ENCODE measurements around the gene CRYGN.
A peak's percentile ranks its signal among the peaks of the same experiment; 100 is the strongest.

CRYGN gene

DNA sequence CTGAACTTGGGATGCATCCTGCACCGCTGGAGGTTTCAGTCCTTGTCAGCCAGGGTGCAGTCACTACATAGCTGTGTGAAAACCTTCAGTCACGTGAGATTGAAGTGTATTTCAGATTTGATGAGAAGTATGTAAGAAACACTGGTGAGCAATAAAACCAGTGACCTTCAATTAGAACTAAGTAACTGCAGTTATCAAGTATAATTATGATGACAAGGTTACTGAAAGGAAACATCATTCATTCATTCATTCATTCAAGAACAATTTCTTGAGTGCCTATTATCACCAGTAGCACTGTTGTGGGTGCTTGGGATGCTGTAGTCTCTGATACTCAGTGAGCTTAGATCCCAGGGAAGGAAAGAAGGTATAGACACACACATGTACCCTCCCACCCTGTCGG is 46.1 kb upstream of the CRYGN start (continued):
- TF ChIP-seq BACH2 (CRISPR knock-in tag; IDR thresholded peaks at IDR 0.05; ENCODE audit: borderline replicate concordance) (no peak), ZFP30 (CRISPR knock-in tag; IDR thresholded peaks at IDR 0.05) (no peak), OSR1 (CRISPR knock-in tag; IDR thresholded peaks at IDR 0.05) (no peak), ZC3H10 (CRISPR knock-in tag; IDR thresholded peaks at IDR 0.05) (no peak), ZNF8 (CRISPR knock-in tag; IDR thresholded peaks at IDR 0.05) (no peak), CSDC2 (CRISPR knock-in tag; IDR thresholded peaks at IDR 0.05) (no peak), ISL1 (CRISPR knock-in tag; IDR thresholded peaks at IDR 0.05) (no peak), SNAI2 (CRISPR knock-in tag; IDR thresholded peaks at IDR 0.05) (no peak), TCF4 (CRISPR knock-in tag; IDR thresholded peaks at IDR 0.05; ENCODE audit: borderline replicate concordance) (no peak), ARNTL (CRISPR knock-in tag; IDR thresholded peaks at IDR 0.05; ENCODE audit: borderline replicate concordance, low read depth) (no peak)

DNA sequence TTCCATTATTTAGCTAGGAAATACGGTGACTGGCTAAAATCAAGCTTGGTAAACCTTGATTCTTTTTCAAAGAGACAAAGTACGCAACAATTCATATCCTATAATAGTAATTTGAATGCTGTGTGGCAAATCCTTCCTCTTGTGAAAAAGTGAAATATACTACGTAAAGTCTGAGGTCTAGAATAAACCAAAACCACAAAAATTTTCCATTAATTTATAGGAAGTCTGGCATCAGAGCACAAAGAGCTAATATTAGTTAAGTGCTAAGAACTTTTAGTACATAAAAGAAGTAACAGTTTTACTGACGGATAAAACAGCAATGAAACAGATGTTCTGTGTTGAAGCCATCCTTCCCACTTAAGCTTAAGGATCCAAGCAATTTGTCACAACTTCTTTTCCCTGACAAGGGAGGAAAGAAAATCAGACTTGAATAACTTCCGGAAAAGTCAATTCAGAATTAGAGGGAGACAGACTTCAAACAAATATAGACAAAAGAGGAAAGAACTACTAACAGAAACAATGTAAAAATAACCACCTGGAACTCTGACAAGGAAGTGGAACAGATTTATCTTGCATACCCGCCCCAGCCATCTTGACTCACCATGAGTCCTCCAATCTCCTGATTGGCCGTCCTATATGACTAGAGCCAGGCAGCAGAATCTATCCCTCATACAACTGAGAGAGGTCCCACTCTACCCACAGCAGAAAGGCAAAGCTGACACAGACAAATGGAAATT is 45.2 kb upstream of the CRYGN start:
- TF ChIP-seq PPARA (CRISPR knock-in tag; IDR thresholded peaks at IDR 0.05; ENCODE audit: borderline replicate concordance) (no peak), ZNF565 (CRISPR knock-in tag; conservative IDR thresholded peaks at IDR 0.05; ENCODE audit: low read depth) (no peak), GLIS3 (CRISPR knock-in tag; IDR thresholded peaks at IDR 0.05) (no peak), ZFP3 (CRISPR knock-in tag; IDR thresholded peaks at IDR 0.05) (no peak), SNAI2 (CRISPR knock-in tag; IDR thresholded peaks at IDR 0.05) (no peak), ZNF70 (CRISPR knock-in tag; IDR thresholded peaks at IDR 0.05) (no peak), ARNTL (CRISPR knock-in tag; IDR thresholded peaks at IDR 0.05; ENCODE audit: borderline replicate concordance, low read depth) (no peak), ZC3H10 (CRISPR knock-in tag; IDR thresholded peaks at IDR 0.05) (no peak)
- TF ChIP-seq, protein P1, sequence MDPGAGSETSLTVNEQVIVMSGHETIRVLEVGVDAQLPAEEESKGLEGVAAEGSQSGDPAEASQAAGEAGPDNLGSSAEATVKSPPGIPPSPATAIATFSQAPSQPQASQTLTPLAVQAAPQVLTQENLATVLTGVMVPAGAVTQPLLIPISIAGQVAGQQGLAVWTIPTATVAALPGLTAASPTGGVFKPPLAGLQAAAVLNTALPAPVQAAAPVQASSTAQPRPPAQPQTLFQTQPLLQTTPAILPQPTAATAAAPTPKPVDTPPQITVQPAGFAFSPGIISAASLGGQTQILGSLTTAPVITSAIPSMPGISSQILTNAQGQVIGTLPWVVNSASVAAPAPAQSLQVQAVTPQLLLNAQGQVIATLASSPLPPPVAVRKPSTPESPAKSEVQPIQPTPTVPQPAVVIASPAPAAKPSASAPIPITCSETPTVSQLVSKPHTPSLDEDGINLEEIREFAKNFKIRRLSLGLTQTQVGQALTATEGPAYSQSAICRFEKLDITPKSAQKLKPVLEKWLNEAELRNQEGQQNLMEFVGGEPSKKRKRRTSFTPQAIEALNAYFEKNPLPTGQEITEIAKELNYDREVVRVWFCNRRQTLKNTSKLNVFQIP (CRISPR knock-in tag; IDR thresholded peaks at IDR 0.05; ENCODE audit: borderline replicate concordance, low read depth) = no peak
- peak; percentile 84 for ATAC-seq

DNA sequence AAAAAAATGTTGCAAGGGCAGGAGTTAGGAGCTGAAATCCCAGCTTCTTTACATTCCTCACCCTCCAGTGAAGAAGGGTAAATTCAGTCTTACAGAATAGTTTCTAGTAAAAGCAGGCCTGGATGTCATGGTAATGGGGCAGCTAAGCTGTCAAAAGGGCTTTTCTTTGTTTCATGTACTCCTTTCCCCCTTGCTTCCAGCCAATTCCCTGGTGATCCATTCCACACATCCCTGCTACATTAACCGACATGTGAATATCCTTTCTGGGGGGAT is 43.7 kb upstream of the CRYGN start:
- TF ChIP-seq ISL1 (CRISPR knock-in tag; IDR thresholded peaks at IDR 0.05) (no peak), ZC3H10 (CRISPR knock-in tag; IDR thresholded peaks at IDR 0.05) (no peak), SNAI2 (CRISPR knock-in tag; IDR thresholded peaks at IDR 0.05) (no peak)
- TF ChIP-seq, protein P2, sequence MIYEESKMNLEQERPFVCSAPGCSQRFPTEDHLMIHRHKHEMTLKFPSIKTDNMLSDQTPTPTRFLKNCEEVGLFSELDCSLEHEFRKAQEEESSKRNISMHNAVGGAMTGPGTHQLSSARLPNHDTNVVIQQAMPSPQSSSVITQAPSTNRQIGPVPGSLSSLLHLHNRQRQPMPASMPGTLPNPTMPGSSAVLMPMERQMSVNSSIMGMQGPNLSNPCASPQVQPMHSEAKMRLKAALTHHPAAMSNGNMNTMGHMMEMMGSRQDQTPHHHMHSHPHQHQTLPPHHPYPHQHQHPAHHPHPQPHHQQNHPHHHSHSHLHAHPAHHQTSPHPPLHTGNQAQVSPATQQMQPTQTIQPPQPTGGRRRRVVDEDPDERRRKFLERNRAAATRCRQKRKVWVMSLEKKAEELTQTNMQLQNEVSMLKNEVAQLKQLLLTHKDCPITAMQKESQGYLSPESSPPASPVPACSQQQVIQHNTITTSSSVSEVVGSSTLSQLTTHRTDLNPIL (CRISPR knock-in tag; IDR thresholded peaks at IDR 0.05; ENCODE audit: low read depth) = no peak
- TF ChIP-seq, protein P1 (CRISPR knock-in tag; IDR thresholded peaks at IDR 0.05; ENCODE audit: borderline replicate concordance, low read depth) = no peak
- ATAC-seq = no peak

DNA sequence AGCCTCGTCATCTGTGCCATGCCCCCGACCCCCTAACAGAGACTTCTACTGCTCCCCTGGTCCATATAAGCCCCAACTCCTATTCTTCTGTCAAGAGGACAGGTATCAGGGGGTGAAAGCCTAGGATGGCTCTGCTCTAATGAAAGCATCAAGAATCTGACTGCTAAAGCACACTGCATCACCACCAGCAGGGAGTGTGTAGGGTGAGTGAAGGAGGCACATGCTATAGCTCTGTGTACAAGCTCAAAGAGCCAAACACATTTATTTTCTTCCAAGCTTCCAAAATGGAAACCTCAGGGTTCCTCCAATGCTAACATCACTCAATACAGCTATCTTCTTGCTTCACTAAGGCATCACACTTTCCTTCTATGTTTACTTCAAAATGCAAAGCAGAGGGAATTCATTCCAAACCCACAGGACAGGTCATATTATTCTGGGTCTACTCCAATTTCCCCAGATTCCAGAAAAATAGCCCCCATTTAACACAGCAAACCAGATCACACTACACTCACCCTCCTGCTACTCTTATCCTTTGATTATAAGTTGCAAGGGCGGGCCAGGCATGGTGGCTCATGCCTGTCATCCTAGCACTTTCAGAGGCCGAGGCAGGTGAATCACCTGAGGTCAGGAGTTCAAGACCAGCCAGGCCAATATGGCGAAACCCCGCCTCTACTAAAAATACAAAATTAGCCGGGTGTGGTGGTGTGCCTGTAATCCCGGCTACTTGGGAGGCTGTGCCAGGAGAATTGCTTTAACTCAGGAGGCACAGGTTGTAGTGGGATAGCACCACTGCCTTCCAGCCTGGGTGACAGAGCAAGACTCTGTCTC is 43.2 kb upstream of the CRYGN start:
- no peak for ATAC-seq

DNA sequence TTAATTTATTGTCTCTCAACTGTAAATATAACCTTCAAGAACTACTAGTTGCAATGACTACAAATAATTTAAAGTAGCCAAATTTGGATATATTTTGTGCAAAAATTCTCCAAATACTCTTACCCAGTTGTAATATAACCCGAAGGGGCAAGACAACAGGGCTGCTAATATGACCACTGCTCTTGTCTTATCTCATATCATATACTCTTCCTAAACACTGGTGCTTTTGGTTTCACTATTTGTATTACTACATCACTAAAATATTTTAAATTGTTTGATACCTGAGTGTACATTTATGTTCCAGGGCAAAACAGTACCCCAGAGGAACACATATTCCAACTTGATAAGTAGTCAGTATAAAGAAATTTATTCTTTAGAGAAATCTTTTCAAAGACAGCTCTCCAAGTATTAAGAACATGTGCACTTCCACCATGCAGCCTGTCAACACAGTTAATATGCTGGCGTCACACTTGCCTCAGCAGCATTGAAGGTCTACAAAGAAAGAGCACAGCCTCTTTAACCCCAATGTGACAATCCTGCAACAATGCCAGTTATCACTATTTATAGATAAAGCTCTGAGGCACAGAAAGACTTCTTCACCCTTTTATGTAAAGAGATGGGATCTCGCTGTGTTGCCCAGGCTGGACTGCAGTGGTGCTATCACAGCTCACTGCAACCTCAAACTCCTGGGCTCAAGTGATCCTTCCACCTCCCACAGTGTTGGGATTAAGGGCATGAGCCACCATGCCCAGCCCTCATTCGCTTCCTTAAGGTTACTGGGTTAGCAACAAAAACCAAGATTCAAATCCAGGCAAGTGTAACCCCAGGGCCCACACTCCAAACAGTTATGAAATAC is 41.9 kb upstream of the CRYGN start:
- no peak for ATAC-seq
- TF ChIP-seq, protein P1 (CRISPR knock-in tag; IDR thresholded peaks at IDR 0.05; ENCODE audit: borderline replicate concordance, low read depth) = no peak
- TF ChIP-seq ZNF565 (CRISPR knock-in tag; conservative IDR thresholded peaks at IDR 0.05; ENCODE audit: low read depth) = no peak
- TF ChIP-seq PPARA (CRISPR knock-in tag; IDR thresholded peaks at IDR 0.05; ENCODE audit: borderline replicate concordance) = no peak
- TF ChIP-seq, protein P2 (CRISPR knock-in tag; IDR thresholded peaks at IDR 0.05; ENCODE audit: low read depth) = no peak
- TF ChIP-seq CSDC2 (CRISPR knock-in tag; IDR thresholded peaks at IDR 0.05) = no peak
- no peak for TF ChIP-seq ZFP3 (CRISPR knock-in tag; IDR thresholded peaks at IDR 0.05)
- no peak for TF ChIP-seq ZC3H10 (CRISPR knock-in tag; IDR thresholded peaks at IDR 0.05)
- TF ChIP-seq, protein P3, sequence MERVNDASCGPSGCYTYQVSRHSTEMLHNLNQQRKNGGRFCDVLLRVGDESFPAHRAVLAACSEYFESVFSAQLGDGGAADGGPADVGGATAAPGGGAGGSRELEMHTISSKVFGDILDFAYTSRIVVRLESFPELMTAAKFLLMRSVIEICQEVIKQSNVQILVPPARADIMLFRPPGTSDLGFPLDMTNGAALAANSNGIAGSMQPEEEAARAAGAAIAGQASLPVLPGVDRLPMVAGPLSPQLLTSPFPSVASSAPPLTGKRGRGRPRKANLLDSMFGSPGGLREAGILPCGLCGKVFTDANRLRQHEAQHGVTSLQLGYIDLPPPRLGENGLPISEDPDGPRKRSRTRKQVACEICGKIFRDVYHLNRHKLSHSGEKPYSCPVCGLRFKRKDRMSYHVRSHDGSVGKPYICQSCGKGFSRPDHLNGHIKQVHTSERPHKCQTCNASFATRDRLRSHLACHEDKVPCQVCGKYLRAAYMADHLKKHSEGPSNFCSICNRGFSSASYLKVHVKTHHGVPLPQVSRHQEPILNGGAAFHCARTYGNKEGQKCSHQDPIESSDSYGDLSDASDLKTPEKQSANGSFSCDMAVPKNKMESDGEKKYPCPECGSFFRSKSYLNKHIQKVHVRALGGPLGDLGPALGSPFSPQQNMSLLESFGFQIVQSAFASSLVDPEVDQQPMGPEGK (CRISPR knock-in tag; IDR thresholded peaks at IDR 0.05; ENCODE audit: borderline replicate concordance) = no peak
- no peak for TF ChIP-seq TOX (CRISPR knock-in tag; IDR thresholded peaks at IDR 0.05; ENCODE audit: borderline replicate concordance)
- no peak for TF ChIP-seq ZNF70 (CRISPR knock-in tag; IDR thresholded peaks at IDR 0.05)
- TF ChIP-seq OSR1 (CRISPR knock-in tag; IDR thresholded peaks at IDR 0.05) = no peak

More for the DNA sequence above, 43.2 kb upstream of the CRYGN start:
- no peak for TF ChIP-seq BACH2 (CRISPR knock-in tag; IDR thresholded peaks at IDR 0.05; ENCODE audit: borderline replicate concordance)
- no peak for TF ChIP-seq ARNTL (CRISPR knock-in tag; IDR thresholded peaks at IDR 0.05; ENCODE audit: borderline replicate concordance, low read depth)
- no peak for TF ChIP-seq OSR1 (CRISPR knock-in tag; IDR thresholded peaks at IDR 0.05)
- TF ChIP-seq SNAI2 (CRISPR knock-in tag; IDR thresholded peaks at IDR 0.05) = no peak
- no peak for TF ChIP-seq ZC3H10 (CRISPR knock-in tag; IDR thresholded peaks at IDR 0.05)
- TF ChIP-seq RARB (CRISPR knock-in tag; IDR thresholded peaks at IDR 0.05) = no peak
- TF ChIP-seq ESRRG (CRISPR knock-in tag; IDR thresholded peaks at IDR 0.05) = no peak

Measured in SK-N-SH treated with all-trans-retinoic acid at 6 μM for 48 hours (cell line).